IPS-20b (cell line): ENCODE measurements around the gene SH3GL1.

ENCODE experiments used
- H3K27ac ChIP-seq: one replicate; pipeline ENCODE4 v1.5.1; 2013; ENCODE audit warnings: low read length
- H3K27me3 ChIP-seq: 2 replicates; pipeline ENCODE4 v1.6.1; 2013; ENCODE audit warnings: mild to moderate bottlenecking, low read length, inconsistent platforms; ENCODE audit not compliant: insufficient read depth
- H3K36me3 ChIP-seq: 2 replicates; pipeline ENCODE4 v1.6.1; 2013; ENCODE audit warnings: low read depth, mild to moderate bottlenecking, inconsistent platforms, low read length, moderate library complexity; ENCODE audit not compliant: insufficient read depth
- H3K4me1 ChIP-seq: 2 replicates; pipeline ENCODE4 v1.6.1; 2013; ENCODE audit warnings: mild to moderate bottlenecking, control low read depth, inconsistent platforms, low read length, moderate library complexity; ENCODE audit not compliant: insufficient read depth
- H3K4me3 ChIP-seq: 2 replicates; pipeline ENCODE4 v1.5.1; 2013; ENCODE audit warnings: mild to moderate bottlenecking, low read length, inconsistent platforms
- H3K9ac ChIP-seq: 2 replicates; pipeline ENCODE4 v1.6.1; 2013; ENCODE audit warnings: low read depth, mild to moderate bottlenecking, inconsistent platforms, low read length, moderate library complexity
- H3K9me3 ChIP-seq: 2 replicates; pipeline ENCODE4 v1.6.1; 2013; ENCODE audit warnings: mild to moderate bottlenecking, low read depth, low read length, inconsistent platforms; ENCODE audit not compliant: insufficient read depth

The SH3GL1 gene

DNA sequence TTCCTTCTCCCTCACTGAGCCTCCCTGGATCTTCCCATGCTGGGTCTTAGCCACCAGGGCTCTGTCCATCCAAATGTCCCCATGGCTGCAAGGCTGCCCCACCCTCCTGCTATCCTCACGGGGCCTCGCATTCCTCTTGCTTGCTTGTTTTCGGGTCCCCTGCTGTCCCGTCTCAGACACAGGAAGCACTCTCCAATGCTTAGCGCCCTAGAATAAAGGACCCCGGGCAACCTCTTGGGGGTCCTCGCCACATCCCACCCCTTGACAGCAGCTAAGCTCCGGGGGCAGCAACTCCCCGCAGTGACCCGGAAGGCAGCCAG is 23.7 kb downstream of the SH3GL1 start:
- H3K9me3 ChIP-seq, result no peaks in the 10 kb centered on the region
- H3K36me3 ChIP-seq, result no peaks in the 10 kb centered on the region
- no peak overlapping the region for H3K27ac ChIP-seq
- H3K27me3 ChIP-seq, result no peaks in the 10 kb centered on the region
- no peak overlapping the region for H3K9ac ChIP-seq
- H3K4me3 ChIP-seq, result no peak overlapping the region
- peaks cover 35% of the 10 kb centered on the region for H3K4me1 ChIP-seq

DNA sequence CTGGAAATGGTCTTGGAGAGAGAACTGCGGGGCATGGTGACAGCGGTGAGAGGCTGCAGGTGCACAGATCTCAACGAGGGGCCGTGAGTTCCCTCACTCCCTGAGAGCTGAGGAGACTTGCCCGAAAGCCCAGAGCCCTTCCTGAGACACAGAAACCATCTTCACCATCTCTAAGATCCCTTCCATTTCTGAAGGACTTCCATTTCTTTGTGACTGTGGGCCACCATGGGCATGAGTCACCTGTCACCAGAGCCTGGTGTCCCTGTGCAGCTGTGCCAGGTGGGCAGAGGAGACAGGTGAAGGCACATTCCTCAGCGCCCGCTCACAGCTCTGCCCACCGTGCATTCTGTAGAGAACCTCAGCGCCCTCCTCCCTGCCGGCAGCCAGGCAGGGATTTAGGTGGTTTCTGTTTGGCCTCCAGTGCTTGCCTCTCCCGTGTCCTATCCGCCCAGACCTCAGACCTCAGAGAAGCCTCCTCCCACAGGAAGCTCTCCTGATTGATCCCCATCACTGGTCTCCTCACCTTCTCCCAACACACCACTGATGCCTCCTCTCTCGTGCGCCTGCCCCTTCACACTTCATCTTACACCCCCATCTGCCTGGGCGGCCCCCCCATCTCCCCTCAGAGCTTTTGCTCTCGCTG is 24.2 kb downstream of the SH3GL1 start:
- Histone ChIP-seq H3K27me3 (no peaks in the 10 kb centered on the region), H3K36me3 (no peaks in the 10 kb centered on the region), H3K4me3 (0 out of 2 replicates have a peak overlapping the region, but pooled peaks have one; percentile 1), H3K9me3 (no peaks in the 10 kb centered on the region), H3K9ac (peak overlapping the region; percentile 44; the same call in 1 of the 2 replicates), H3K4me1 (peaks cover 35% of the 10 kb centered on the region), H3K27ac (no peak overlapping the region)

DNA sequence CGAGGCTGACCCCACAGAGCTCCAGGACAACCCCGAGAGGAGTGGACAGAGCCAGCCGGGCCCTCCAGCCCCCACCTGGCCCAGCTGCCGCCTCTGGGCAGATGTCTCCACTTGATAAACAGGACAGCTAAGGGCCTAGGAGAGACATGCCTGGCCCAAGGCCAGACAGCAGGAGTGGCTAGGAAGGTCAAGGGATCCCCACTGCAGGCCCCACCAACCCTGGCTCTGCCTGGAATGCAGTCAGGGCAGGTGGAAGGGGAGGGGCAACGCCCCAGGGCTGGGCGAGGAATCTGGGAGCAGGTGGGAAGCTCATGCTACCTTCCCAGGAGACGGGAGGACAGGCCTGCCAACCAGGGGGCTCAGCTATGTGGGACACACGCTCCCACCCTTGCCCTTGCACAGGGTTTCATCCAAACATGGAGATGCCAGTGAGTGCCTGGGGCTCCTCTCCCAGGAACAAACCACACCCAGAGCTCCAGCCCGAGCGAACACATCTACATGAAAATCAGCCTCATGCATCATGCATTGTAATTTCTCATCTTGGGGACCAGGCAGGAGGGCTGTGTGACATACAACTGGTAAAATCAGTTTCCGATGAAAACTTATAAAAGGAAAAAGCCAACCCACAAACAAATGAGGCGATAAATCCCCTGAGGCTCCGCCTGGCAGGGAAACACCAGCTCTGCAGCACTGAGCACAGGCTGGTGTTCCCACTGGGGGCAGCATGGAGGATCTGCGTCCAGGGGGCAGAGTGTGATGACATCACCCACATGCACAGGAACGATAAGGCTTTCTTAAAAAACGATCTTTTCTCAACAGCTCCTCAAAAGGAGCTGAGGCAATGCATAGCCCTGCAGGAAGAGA is 25.0 kb downstream of the SH3GL1 start:
- H3K9ac ChIP-seq, result peak overlapping the region; percentile 67
- H3K36me3 ChIP-seq, result no peaks in the 10 kb centered on the region
- no peaks in the 10 kb centered on the region for H3K9me3 ChIP-seq
- H3K27ac ChIP-seq, result peak overlapping the region; percentile 13
- no peaks in the 10 kb centered on the region for H3K27me3 ChIP-seq
- peaks cover 35% of the 10 kb centered on the region for H3K4me1 ChIP-seq
- peak overlapping the region; percentile 44; the same call in 1 of the 2 replicates for H3K4me3 ChIP-seq

DNA sequence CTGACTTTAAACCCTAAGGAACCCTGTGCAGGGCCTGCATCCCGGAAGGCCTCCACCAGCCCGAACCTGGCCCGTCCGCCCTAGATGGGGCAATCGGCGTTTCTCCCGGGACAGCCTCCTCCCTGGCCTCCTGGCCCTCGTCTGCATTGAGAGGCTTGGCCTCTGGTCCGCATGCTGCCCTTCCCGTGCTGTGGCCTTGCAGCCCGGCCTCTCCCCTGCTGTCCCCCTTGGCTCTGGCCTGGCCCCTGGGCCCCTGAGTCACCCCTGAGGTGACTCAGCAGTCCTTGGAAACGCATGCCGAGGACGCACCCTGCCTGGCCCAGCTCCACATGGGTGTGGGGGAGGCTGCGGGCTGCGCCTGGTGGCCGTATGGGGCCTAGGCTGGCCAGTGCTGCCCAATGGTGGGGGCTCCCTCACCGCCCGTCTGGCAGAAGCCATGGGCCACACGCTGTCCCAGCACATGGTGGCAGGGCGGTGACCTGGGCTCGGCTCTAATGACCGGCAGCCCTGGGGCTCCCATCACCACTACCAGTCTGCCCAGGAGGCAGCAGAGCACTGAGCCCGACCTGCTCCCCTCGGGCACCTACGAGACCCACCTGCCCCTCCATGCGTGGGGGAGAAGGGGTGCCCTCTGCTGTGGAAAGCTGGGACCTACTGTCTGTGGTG is 25.7 kb downstream of the SH3GL1 start:
- peak overlapping the region; percentile 67 for H3K9ac ChIP-seq

DNA sequence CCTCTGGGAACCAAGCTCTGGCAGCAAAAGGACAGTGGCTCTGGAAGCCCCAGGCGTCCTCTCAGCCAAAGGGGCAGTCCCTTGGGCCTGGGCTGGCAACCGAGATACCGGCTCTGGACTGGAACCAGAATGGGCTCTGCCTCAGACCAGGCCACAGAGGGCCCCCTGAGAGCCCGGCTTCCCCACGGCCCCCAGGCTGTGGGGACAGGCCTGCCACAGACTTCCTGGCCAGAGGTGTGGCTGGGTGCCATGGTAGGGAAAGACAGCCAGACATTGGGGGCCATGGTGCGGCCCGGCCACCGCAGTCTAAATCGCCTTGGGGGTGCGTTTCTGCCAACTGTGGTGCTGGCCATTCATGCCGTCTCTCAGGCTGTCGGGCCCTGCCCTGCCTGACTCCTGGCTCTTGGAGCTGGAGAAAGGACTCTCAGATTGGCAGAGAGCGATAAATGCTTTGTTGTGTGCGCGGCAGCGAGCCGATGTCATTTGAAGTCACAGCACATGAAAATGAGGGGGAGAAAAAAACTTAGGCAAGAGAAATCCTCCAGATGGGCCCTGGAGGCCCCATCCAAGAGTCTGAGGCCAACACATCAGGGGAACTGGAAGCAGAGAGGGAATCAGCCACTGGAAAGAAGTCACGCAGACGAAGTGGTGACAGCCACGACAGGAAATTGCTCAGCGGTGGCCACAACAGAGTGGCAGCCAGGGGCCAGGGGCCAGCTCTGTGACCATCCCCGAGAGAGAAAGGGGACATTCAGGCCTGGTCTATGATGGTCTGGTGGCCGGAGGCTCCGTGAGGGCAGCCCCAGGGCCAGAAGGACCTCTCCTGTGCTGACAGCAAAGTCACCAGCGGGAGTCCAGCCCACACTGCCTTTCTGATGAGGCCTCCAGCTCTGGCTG is 26.5 kb downstream of the SH3GL1 start:
- Histone ChIP-seq H3K4me1 (peaks cover 35% of the 10 kb centered on the region), H3K9ac (0 out of 2 replicates have a peak overlapping the region, but pooled peaks have one; percentile 67), H3K27ac (peak overlapping the region; percentile 13), H3K36me3 (no peaks in the 10 kb centered on the region), H3K27me3 (no peaks in the 10 kb centered on the region), H3K4me3 (no peak overlapping the region), H3K9me3 (no peaks in the 10 kb centered on the region)

More for the DNA sequence above, 25.7 kb downstream of the SH3GL1 start:
- Histone ChIP-seq H3K4me1 (peaks cover 32% of the 10 kb centered on the region), H3K27me3 (no peaks in the 10 kb centered on the region), H3K4me3 (peak overlapping the region; percentile 44; the same call in 1 of the 2 replicates), H3K36me3 (no peaks in the 10 kb centered on the region), H3K9me3 (no peaks in the 10 kb centered on the region), H3K27ac (peak overlapping the region; percentile 13)

DNA sequence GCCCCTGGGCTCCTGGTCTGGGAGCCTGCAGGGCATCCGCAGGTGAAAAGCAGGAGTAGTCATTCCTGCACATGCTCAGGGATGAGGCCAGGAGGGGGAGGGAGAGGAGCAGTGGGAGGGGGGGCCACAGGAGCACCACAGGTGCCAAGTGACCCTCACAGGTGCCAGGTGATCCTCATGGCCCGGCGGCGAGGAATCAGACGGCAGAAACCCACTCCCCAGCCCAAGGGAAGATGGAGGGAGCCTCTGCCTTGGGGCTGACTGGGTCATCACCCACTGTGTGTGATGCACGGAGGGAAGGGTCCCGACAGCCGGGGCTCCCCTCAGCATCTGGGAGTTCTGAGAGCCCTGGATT is 27.4 kb downstream of the SH3GL1 start:
- Histone ChIP-seq H3K9me3 (no peaks in the 10 kb centered on the region), H3K27ac (no peak overlapping the region), H3K36me3 (no peaks in the 10 kb centered on the region), H3K4me3 (no peak overlapping the region), H3K9ac (no peak overlapping the region), H3K4me1 (peaks cover 39% of the 10 kb centered on the region), H3K27me3 (no peaks in the 10 kb centered on the region)

DNA sequence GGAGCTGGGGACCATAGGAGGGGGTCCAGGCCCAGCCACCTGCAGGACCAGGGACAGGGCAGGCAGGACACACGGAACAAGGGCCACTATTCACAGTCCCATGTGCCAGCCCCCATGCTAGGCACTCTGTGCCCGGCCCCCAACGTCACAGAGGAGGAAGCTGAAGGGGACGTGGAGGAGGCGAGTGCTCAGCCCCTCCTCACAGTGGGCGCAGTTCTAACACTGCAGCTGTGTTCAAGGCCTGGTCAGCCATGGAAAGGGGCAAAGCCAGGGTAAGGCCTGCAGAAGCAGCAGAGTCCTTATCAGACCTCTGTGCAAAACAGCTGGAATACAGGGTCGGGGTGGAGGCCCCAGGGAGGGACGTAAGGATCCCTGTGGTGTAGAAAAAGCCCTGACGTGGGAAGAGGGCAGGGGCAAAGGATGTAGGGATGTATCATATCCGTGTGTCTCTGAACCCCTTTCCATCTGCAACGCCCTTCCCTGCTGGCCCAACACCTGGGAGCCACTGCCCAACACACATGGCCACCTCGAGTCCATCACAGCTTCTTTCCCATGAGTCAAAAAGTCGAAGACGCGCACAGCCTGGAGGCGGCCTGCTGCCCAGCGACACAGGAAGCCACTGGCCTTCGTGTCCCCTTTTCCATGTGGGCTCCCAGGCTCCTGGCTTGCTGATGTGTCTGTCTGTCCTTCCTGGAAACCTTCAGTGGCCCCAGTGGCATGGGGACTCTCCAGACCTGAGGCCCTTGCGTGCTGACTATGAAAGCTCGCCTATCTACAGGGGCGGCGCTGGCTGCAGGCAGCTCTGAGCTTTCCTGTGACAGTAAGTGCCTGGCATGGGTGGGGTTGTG is 28.0 kb downstream of the SH3GL1 start:
- peaks cover 39% of the 10 kb centered on the region for H3K4me1 ChIP-seq
- no peaks in the 10 kb centered on the region for H3K27me3 ChIP-seq
- no peak overlapping the region for H3K4me3 ChIP-seq
- H3K9me3 ChIP-seq, result no peaks in the 10 kb centered on the region
- no peaks in the 10 kb centered on the region for H3K36me3 ChIP-seq
- H3K27ac ChIP-seq, result no peak overlapping the region
- no peak overlapping the region for H3K9ac ChIP-seq

DNA sequence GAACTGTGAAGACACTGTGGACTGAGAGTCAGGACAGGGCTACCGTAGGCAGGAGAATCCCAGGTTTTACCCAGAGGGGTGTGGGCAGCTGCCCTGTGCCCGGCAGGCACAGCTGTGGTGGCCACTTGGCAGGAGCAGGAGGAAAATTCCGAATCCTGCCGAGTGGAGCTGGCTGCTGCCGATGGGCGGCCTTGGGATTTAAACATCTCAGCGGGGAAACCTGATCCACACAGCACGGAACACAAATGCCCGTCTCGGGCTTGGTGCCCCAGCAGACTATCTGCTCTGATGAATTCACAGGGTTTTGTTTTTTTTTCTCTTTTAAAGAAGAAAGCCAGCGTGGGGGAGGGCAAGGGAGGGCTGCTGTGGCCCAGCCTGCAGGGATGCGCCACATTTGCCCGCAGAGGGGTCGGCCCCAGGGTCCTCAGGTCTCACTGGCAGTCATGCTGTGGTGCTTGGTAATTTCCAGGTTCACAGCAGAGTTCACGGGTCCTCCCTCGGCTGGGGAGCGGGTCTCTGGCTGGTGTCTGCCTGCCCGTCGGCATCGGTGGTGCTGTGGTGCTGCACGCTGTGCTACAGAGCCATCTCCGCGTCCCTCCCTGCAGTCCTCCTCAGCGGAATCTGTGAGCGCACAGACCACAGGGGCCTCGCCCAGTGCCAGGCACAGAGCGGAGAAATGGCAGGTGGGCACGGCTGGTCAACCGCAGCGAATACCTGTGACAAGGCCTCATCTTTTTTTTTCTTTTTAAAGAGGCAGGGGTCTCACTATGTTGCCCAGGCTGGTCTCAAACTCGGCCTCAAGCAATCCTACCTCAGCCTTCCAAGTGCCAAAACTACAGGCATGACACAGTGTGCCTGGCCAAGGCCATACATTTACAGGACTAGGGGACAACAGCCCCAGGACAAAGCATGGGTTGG is 28.8 kb downstream of the SH3GL1 start:
- Histone ChIP-seq H3K4me1 (peaks cover 33% of the 10 kb centered on the region), H3K27ac (no peak overlapping the region), H3K9me3 (no peaks in the 10 kb centered on the region)

DNA sequence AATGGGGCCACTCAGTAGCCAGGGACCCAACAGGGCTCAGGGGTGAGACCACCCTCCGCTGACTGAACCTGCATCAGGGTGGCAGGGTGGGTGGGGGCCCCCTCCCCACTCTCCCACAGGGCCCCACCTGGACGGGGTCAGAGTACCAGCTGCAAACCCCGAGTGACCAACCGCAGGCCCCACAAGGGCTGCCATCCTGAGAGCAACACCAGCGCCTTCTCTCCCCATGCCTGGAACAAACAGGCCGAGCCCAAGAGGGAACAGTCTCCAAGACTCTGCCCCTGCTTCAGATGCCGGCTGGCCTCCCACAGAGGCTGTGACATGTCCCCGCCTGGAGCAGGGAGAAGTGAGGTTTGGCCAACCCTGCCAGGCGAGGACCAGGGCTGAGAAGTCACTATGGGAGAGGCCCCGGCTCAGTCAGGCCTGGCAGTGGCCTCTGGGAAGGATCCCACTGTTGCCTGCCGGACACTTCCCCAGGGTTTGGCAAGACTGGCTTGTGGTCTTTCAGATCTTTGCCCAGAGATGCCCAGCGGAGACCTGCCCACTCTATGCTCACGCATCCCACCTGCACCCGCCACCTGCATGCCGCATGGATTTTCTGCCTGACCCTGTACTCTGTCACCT is 29.8 kb downstream of the SH3GL1 start:
- Histone ChIP-seq H3K9me3 (no peaks in the 10 kb centered on the region), H3K4me1 (peaks cover 24% of the 10 kb centered on the region), H3K27me3 (no peaks in the 10 kb centered on the region), H3K4me3 (no peak overlapping the region), H3K9ac (no peak overlapping the region), H3K36me3 (no peaks in the 10 kb centered on the region; the same call in 1 of the 2 replicates), H3K27ac (no peak overlapping the region)

More for the DNA sequence above, 28.8 kb downstream of the SH3GL1 start:
- Histone ChIP-seq H3K27me3 (no peaks in the 10 kb centered on the region), H3K9ac (no peak overlapping the region), H3K4me3 (no peak overlapping the region), H3K36me3 (no peaks in the 10 kb centered on the region; the same call in 1 of the 2 replicates)
